ENCODE measurements around the gene TTLL9.

- no peak for TF ChIP-seq CTCF (optimal IDR thresholded peaks at IDR 0.05 in 1 of 3, IDR thresholded peaks at IDR 0.05 in 1 of 3, conservative IDR thresholded peaks at IDR 0.05 in 1 of 3; ENCODE audit: extremely low read depth in 1 of 3, insufficient read depth in 2 of 3, low read length in 3 of 3)
- peak; percentile 44 for TF ChIP-seq EZH2 (IDR thresholded peaks at IDR 0.05; ENCODE audit: low read length)
These were observed 98.1 kb downstream of the TTLL9 start for GRCh38 chr20:31968291-31969126.
